Mammary epithelial cell (primary cell): ENCODE measurements around the gene HAGHL.

Source experiments
- EZH2 ChIP-seq: IDR thresholded peaks from 2 replicates; pipeline ENCODE4 v1.6.1; 2012; ENCODE audit warnings: low read length, inconsistent platforms, borderline replicate concordance
- TF ChIP-seq, protein P1 (sequence below), 2 donors: IDR thresholded peaks in 1 of 2; conservative IDR thresholded peaks in 1 of 2; 2 replicates each; pipeline ENCODE4 v1.5.1; 2011 to 2012; ENCODE audit warnings: inconsistent platforms in 2 of 2, low read length in 2 of 2, mild to moderate bottlenecking in 2 of 2, control low read depth in 1 of 2, low read depth in 1 of 2; ENCODE audit not compliant: insufficient read depth in 1 of 2; ENCODE audit errors: extremely low read depth in 1 of 2

DNA sequence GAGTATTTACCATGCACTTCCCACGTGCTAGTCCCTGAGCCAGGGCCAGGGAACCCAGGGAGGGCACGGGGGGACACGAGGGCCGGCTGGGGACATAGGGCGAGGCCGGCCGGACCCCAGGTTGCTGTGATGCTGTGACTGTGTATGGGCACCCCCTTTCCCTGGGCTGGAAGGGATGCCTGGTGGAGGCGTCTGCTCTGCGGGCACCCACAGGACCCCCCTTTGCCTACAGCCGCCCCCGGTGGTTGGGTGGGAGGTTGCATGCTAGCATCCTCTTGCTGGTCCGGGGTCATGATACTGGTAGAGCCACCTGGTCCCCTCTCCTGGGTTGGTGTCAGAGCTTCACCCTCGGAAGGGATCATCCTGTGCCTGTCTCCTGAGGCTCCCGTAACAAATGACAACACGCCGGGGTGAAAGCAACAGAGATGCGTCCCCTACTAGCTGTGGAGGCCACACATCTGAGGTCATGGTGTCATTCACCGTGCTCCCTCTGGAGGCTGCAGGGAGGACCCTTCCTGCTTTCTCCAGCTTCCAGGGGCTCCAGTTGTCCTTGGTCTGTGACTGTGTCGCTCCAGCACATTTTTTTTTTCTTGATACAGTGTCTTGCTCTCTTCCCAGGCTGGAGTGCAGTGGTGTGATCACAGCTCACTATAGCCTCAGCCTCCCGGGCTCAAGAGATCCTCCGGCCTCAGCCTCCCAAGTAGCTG, 17.0 kb downstream of the HAGHL start:
- TF ChIP-seq, protein P1, sequence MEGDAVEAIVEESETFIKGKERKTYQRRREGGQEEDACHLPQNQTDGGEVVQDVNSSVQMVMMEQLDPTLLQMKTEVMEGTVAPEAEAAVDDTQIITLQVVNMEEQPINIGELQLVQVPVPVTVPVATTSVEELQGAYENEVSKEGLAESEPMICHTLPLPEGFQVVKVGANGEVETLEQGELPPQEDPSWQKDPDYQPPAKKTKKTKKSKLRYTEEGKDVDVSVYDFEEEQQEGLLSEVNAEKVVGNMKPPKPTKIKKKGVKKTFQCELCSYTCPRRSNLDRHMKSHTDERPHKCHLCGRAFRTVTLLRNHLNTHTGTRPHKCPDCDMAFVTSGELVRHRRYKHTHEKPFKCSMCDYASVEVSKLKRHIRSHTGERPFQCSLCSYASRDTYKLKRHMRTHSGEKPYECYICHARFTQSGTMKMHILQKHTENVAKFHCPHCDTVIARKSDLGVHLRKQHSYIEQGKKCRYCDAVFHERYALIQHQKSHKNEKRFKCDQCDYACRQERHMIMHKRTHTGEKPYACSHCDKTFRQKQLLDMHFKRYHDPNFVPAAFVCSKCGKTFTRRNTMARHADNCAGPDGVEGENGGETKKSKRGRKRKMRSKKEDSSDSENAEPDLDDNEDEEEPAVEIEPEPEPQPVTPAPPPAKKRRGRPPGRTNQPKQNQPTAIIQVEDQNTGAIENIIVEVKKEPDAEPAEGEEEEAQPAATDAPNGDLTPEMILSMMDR (conservative IDR thresholded peaks at IDR 0.05 in 1 of 2, IDR thresholded peaks at IDR 0.05 in 1 of 2; ENCODE audit: extremely low read depth in 1 of 2, insufficient read depth in 1 of 2, low read depth in 1 of 2, low read length in 2 of 2) = peak; percentile 21 to 27
- no peak for TF ChIP-seq EZH2
